ENCODE data around the gene ELP4.

The ELP4 gene

DNA sequence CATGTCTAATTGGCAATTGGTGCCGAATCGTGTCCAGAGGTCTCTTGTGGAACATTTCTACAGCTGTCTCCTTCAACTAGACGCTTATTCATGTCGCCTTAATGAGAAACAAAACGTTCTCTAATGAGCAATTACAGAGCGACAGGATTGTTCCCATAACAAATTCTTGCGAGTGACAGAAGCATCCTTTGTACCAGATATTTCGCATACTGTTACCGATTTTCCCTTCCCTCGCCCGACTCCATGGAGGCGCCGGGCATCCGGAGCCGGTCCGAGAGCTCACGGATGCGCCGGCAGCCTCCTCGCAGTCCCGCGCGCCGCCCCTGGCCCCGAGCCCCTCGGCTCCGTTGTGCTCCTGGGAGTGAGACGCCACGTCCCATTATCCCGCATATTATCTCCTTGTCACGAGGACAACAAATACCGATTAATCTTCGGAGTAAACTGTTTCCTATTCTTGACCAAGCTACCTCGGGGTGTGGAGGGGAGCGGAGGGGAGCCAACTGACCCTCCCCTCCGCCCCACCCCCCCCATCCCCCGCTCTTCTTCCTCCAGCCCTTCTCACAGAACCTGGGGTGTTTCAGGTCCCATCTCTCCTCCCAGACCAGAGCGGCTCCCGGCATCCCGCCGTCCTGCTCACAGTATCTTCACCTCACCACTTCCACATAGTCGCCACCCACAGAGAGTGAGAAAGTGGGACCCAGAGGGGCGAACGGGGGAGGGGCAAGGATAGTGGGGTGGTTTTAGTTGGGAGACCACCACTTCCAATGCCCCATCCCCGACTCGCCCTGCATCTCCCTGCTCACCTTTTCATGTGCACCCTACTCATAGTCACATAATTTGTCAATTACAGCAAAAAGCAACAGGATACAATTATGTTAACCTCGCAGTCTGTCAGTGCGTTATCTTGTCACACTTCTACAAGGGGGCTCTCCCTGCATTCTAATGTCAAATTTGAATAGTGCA lies 290.1 kb downstream of the ELP4 start:
- DNase-seq (ENCODE audit: low spot score) = peak; percentile 63

DNA sequence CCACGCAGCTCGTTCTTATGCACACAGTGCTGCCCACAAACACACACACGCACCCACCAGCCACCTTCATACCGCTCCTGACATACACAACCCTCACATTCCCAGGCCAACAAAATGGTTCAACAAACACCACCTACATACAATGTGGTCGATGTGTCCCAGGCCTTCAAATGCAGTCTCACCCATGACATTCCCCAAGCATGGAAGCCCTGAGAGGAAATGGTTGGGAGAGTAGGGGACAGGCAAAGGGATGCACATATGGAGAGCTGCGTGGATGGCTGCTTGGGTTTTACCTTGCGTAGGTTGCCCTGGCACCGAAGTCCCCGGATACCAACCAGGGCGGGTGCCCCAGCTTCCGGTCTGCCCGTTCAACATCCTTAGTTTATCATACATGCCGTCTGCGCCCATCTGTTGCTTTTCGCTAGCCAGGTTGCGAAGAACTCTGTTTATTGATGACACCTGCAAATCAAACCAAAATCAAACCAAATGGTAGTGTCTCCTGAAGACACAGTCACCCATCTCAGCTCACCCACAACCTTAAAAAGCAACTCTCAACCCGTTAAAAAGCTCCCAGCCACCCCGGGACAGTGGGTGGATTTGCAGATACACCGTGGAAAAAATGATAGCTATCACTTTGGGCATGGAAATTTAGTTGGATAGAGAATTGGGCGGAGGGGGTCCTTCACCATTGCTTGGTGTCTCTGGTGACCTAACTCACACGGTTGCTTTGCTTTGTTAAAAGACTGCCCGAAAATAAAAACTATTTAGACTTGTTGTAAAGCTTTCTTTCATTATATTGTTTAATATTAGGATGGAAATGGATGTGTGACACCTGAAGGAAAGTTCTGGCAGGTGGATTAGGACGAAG lies 291.1 kb downstream of the ELP4 start:
- no peak for DNase-seq (ENCODE audit: low spot score)

DNA sequence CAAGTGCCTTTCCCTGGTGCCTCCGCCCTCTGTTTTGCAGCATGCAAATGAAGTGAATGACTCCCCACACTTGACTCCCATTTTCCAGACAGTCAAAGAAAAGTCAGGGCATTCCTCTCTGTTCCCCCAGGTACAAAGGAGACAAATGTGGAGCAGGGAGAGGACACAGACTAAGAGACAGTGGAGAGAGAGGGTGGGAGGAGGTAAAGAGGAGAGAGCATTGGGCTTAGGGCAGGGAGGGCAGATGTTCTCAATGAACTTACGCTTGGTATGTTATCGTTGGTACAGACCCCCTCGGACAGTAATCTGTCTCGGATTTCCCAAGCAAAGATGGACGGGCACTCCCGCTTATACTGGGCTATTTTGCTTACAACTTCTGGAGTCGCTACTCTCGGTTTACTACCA lies 291.7 kb downstream of the ELP4 start:
- DNase-seq (ENCODE audit: low spot score) = no peak

DNA sequence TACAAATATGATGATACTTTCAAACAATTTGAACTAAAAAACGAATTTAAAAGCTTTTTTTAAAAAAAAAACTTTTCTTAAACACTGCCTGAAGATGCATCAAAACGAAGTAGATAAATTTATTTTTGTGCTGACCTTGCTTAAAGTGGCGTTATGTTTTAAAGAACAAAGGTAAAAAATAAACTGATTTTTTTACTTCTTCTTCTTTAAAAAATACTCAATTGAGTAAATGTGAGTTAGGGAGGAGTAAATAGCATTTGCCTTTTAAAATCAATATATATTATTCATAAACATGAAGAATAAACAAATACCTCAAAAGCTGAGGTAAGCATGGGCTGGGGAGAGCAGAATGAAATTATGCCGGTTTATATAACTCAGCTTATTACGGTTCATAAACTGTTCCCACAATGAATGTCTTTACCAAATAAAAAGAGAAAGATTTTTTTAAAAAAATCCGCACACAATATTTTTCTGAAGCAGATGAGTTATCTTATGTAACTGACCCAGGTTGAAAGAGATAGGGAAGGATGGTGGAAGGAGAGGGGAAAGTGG lies 292.5 kb downstream of the ELP4 start:
- DNase-seq (ENCODE audit: low spot score) = no peak

DNA sequence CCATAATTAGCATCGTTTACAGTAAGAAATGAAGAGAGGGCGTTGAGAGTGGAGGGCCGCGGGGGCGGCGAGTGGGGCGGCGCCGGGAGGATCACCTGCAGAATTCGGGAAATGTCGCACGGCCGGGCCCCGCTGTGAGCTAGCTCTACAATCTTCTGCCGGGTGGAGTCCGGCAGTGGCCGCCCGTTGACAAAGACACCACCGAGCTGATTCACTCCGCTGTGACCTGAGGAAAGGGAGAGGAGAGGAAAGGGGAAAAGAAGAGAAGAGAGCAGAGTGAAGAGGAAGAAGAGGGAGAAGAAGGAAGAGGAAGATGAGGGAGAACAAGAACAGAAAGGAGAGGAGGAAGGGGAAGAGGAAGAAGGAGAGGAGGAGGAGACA lies 293.0 kb downstream of the ELP4 start:
- no peak for DNase-seq (ENCODE audit: low spot score)

DNA sequence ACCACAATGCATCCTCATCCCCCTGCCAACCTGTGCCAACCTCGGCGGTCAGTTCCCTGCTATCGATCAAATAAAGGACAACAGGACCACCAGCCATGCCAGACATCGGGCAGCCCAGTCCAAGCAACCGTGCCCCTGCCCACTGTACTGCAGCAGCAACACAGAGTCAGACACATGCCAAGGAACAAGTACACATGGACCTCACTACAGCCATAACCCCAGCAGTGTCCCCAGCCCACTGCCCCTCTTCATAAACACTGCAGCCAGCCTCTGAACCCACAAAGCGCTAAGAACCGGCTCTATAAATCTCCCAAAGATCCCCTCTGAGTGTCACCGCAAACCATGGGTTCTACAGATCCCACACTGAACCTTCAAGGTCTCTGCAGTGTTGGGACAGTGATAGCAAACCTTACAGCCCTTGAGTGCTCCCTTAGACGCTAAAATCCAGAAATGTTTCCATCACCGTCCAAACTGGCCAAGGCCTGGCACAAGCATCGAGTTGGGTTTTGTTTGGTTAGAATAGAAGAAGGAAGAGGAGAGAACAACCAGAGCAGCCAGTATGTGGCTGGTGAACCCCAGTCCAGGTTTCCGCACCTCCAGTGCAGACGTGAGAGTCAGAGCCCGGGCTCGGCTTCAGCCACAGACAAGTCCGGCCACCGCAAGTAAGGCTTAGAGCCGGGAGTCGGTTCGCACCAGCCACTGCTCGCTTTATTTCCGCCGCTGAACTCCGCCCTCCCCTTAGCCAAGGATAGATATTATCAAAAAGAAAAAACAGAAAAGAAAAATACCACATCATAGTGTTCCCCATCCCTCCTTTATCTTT lies 293.6 kb downstream of the ELP4 start:
- DNase-seq (ENCODE audit: low spot score) = peak; percentile 59

DNA sequence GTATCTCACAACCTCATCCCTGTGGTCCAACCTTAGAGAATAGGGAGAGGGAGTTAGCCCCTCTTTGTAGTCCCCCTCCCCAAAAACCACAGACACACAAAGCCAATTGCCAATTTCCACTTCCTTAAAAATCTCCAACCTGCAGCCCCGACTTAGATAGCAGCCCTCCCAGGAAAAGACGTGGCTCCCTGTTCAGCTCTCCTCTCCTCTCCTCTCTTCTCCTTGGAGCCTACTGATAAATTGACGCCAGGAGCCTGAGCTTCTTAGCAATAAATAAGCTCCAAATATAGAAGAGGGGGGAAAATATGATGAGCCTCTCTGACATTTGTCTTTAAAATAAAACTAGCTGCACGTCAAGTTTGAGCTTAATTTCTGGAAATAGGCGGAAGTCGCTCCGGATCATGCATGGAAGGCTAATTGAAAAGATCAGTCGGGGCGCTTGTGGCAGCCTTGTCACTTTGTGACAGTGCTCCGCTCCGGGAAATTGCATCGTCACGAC lies 294.3 kb downstream of the ELP4 start:
- DNase-seq (ENCODE audit: low spot score) = no peak

DNA sequence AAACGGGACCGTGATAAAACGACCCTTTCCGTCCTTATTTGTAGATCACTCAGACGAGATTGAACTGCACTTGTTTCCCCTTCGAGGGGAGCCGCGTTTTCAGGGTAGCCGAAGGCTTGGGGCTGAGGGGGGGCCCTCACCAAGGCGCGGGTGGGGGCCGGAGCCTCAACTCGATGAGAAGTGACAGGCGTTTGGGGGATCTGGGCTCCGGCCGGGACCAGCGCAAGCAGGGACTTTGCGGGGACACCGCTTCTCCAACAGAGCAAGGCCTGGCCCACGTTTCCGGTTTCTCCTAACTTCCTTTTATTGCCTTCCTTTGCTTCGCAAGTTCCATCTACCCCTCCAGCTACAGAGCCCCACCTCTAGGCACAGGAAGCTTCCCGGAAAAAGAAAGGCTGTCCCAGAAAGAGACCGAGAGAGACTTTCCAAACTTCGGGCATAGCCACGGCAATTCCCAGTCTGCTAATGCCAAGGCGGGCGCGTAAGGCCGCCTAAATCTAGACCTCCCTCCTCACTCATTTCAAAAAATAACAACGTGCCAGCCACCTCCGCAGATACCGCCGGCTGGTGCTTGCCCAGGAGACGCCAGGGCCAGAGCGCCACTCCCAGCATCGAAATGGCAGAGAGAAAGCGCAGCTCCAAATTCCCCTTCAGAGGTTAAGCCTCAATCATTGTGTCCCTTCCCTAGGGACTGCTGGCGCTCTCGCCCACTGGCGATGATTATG lies 294.9 kb downstream of the ELP4 start:
- DNase-seq (ENCODE audit: low spot score) = peak; percentile 64

DNA sequence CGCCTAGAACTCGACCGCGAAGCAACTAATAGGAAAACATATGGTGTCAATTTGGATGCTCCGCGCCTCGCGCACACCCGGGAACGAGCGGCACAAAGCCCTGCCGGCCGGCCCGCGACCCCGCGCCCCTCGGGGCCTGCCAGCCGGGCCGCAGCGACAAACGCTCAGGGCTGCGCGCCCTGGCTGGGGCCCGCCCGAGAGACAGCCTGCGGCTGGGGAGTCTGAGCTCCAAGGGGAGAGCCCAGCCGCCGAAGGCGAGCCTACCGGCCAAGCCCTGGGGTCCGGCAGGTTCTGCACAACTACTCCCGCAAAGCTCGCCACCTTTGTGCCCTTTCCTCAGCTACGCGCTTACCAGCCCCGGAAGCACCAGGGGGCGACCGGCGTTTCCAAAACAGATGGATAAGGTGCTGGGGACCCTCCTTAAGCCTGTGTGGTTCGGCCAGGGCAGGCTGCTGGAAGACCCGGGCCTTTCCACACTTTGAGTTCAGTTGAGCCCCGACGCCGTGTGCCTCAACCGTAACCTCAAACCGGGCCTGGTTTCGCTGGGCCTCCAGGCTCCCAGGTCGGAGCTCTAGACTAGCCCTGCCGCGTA lies 295.6 kb downstream of the ELP4 start:
- DNase-seq (ENCODE audit: low spot score) = peak; percentile 60

DNA sequence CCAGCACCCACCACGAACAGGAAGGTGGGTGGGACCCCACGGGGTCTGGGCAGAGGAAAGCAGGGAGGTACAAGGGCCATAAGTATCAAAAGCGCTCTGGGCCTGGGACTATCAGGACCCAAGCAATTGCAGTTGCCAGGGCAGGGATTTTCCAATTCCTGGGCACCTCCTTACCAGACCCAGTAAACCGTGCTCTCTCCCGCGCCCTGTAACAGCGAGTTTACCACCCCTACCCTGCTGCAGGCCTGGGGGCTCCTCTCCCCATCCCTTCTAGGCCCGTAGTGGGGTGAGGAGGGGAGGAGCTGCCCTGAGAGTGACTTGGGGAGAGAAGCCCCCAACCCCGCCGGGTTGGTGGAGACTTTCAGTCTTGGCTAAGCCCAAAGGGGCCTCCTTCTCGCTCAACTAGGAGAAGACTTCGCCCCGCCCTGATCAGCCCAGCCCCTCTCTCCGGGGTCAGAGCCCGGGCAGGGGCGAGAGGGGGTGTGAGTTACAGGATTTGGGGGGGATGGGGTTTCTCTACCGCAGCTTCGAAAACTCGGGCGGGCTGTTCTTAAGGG lies 296.1 kb downstream of the ELP4 start:
- DNase-seq (ENCODE audit: low spot score) = no peak

DNA sequence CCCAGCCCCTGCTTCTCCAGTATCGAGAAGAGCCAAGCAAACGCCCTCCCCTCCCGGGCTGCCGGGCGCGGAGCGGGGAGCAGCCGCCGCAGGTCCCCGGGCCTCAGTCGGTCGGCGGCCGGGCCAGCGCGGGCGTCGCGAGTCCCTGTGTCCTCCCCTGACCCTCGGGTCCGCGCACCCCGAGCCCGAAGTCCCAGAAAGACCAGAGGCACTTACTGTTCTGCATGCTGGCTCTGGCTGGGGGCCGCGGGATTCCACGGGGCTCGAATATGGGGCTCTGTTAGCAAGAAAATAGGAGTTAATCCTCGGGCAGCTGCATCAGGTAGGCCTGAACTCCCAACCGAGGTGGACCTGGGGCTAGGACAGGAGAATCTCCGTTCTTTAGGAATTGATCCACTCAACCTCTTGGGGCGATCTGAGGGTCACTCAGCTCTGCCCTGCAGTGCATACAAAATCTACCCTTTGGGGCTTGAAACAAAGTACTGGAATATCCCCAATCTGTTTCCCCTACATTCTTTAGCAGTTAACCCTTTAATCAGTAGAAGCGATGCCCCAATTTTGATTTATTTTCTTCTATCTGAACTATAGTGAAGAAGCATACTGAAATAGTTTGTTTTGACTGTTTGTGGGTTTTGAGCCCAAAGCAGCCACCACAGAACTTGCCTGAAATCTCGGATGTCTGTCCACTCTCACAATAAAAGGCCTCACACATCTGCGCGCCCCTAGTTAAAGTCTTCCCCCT lies 296.8 kb downstream of the ELP4 start:
- DNase-seq (ENCODE audit: low spot score) = peak; percentile 64

DNA sequence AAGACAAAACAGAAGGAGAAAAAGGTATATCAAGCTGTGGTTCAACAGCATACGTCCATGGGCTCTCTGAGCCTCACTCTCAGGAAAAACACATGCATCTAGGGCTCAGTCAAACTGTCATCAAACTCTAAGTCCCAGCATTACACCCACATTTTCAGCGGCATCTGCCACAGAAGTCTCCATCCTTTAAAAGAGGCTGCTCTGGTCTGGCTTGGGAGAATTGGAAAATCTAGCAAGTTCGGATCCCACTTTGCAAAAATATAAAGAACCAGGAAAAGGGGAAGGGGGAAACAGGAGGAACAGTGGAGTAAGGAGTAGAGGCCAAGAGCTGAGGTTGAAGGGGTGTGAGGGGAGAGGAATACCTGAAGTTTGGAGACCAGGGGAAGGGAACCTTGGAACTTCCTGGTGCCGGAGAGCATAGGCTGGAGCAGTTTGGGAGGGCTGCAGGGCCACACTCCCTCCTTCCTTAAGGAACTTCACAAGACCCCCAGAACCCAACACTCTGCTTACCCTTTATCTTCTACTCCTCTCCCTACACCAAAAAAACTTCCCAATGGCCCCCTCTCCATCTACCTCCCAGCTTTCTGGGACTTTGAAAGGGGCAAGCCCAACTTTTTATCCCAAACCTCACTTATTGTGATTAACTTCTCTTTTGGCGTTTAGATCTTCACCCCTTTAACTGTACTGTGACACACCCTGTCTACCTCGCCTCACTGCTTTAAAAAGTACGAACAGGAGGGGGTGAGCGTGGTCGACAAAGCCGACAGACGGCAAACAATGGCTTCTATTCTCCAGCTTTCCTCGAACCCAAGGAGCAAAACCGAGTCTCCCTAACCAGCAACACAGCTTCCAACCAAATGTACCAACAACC lies 297.6 kb downstream of the ELP4 start:
- DNase-seq (ENCODE audit: low spot score) = no peak

DNA sequence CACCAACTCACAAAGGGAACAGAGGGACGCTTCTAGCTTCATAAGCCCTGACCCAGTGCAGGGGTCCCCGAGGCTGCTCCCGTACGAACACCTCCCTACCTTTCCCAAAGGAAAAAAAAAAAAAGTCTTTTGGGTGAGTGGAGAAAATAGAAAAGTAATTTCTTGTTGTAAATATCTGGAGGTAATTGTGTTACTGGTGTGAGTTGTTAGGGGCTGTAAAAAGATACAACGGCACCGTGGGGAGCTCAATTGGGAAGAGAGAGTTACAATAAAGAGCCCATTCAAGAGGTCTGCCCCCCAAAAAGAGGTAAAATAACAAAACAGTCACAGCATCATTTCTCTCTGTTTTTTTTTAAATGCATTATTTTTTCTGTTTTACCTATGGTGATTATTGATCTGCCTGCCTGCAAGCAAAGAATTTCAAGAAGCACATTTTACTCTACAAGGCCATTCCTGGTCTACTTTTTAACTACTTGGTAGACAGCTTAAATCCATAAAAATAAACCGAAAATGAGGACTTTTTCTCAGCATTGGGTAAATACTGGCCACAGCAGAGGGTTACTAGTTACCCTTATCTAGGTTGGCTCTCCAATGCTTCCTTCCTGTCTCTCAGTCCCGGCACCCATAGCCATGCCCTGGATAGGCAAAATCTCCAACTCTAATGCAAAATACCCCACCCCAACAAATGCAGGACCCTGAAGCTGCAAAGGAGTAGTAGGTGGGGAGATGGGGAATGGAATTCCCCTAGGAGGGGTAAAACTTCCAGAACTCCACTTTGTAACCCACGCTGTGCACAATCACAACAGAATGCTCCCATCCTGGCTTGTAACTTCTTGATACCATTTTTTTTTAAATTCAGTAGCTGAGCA lies 298.5 kb downstream of the ELP4 start:
- no peak for DNase-seq (ENCODE audit: low spot score)

DNA sequence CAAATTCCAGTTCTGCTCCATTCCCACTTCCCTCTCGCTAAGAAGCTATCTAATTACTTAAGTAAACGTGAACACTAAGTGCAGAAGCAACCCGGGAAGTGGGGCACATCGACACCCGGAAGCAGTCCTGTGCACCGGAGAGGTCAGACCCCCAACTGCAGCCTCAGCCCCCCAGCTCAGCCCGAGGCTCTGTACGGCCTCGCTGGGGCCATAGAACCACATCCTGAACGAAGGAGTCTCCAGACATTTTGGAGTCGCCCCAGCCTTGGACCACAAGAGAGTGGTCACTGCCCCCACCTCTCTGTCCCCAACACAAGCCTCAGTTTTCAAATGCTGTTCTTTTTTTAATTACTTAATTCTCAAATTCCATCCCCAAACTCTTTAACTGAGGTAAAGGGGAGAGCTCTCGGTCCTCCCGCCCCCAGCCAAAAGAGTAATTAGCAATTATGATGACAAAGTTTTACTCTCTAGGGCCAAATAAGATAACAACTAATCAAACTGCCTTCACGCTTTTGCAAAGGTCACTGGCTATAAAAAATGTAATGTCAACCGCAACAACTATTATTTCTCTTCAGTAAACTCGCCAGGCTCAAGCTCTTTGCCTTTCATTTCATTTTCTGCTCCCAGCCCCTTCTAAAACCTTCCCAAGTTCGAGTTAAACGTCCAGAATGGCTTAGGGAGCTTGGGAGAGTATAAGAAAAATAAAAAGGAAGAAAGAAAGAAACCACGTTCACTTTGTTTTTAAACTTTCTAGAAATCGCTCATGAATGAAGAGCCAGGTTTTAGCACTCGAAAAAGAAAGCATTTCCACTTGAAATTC lies 299.4 kb downstream of the ELP4 start:
- peak; percentile 60 for DNase-seq (ENCODE audit: low spot score)

DNA sequence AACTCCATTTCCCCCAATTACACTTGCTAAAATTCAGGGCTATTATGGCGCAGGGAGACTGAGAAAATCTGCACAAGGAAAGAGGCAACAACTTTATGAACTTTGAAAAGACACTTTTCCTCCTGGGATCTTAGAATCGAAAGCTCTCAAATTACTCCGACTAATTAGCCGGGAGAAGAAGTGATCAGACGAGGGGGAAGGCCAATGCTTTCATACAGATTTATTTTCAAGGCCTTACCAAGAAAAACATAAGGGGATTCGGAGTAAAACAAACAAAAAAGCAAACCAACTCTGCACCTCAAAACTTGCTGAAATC lies 299.9 kb downstream of the ELP4 start:
- no peak for DNase-seq (ENCODE audit: low spot score)

DNA sequence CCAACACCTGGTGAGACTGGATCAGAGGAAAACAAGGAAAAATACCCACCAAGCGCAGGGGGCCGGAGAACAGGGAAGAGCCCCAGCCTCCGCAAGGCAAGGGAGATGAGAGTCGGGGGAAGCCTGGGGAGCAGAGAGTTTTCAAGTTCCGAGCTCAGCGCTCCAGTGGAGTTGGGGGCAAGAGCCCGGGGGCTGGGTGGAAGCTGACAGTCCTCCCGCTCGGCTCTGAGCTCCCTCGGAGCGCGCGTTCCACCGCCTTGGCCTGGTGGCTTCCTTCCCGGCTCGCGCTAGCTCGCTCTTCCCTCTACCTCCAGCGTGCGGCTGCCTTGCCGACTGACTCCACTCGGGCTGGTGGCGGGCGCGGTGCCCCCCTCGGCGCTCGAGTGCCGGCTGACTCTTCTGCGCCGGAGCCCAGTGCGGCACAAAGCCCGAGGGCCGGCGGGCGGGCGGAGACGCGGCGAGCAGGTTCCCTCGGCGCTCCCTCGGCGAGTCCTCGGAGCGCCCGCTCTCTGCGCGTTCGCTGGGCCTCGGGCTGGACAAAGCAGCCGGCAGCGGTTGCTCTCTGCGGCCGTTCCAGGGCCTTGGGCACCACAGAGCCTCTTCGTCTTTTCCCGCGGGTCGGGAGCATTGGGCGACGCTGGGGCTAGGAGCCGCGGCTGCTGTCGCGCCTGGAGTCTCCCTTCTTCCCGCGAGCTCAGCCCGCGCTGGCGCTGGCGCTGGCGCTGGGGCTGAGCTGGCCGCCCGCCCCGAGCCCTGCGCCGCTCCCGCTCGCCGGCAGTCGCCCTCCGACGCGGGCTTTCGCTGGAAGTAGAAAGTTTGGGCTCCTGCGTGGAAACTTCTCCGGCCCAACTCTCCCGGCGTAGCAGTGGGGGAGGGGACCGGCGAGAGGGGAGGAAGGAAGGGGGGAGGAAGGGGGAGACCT lies 300.6 kb downstream of the ELP4 start:
- peak; percentile 77 for DNase-seq (ENCODE audit: low spot score)

All from left forelimb (tissue), 1 donor.